HEK293 (cell line): ENCODE data around the gene GABBR2.

Experiments used
- CTCF ChIA-PET: fragments of 350-600 bp; formaldehyde crosslinking; extraction: SDS; loops from one replicate; lab custom pipeline; 2021; ENCODE audit warnings: antibody characterized with exemption; lab: Yijun Ruan, JAX
- POLR2A ChIA-PET: fragments of 300-600 bp; formaldehyde crosslinking; extraction: SDS; loops from one replicate; lab custom pipeline; 2020; ENCODE audit warnings: antibody characterized with exemption, inconsistent platforms; lab: Yijun Ruan, JAX
- H3K27ac ChIP-seq: fragments of 200-500 bp; sonication (Bioruptor generic); 2 replicates; pipeline ENCODE4 v1.5.1; 2014; ENCODE audit warnings: low read depth, low read length, control low read depth, inconsistent platforms; ENCODE audit errors: extremely low read depth
- H3K36me3 ChIP-seq, 2 experiments: fragments of 200-500 bp in 1 of 2; sonication (Bioruptor generic) in 1 of 2; 1 replicate in 1 of 2; 2 replicates in 1 of 2; pipeline ENCODE4 v1.5.1; 2014 to 2017; ENCODE audit warnings: inconsistent platforms in 2 of 2, low read length in 2 of 2; ENCODE audit not compliant: control insufficient read depth in 2 of 2, insufficient read depth in 1 of 2
- H3K4me1 ChIP-seq: fragments of 200-500 bp; sonication (Bioruptor generic); 2 replicates; pipeline ENCODE4 v1.5.1; 2014; ENCODE audit warnings: mild to moderate bottlenecking, low read length, inconsistent platforms; ENCODE audit not compliant: control insufficient read depth, insufficient read depth
- H3K4me3 ChIP-seq: 2 replicates; pipeline ENCODE4 v1.5.1; 2011; ENCODE audit warnings: low read depth, mild to moderate bottlenecking, control low read depth, low read length, moderate library complexity
- H3K9me3 ChIP-seq: fragments of 200-500 bp; sonication (Bioruptor generic); 2 replicates; pipeline ENCODE4 v1.5.1; 2014; ENCODE audit warnings: low read depth, low read length, inconsistent platforms; ENCODE audit not compliant: control insufficient read depth, insufficient read depth
- FEZF1 ChIP-seq: fragments of 450-650 bp; formaldehyde crosslinking; IDR thresholded peaks from 2 replicates; pipeline ENCODE4 v1.5.1; 2016; ENCODE audit warnings: missing biosample characterization, missing genetic modification characterization
- GLIS1 ChIP-seq: fragments of 450-650 bp; formaldehyde crosslinking; IDR thresholded peaks from 2 replicates; pipeline ENCODE4 v1.5.1; 2016; ENCODE audit warnings: missing biosample characterization, missing genetic modification characterization
- KLF8 ChIP-seq: fragments of 450-650 bp; formaldehyde crosslinking; IDR thresholded peaks from 2 replicates; pipeline ENCODE4 v1.5.1; 2016; ENCODE audit warnings: missing biosample characterization, missing genetic modification characterization
- MZF1 ChIP-seq: fragments of 450-650 bp; formaldehyde crosslinking; IDR thresholded peaks from 2 replicates; pipeline ENCODE4 v1.5.1; 2017; ENCODE audit warnings: missing biosample characterization, missing genetic modification characterization, borderline replicate concordance
- SP2 ChIP-seq: fragments of 450-650 bp; formaldehyde crosslinking; IDR thresholded peaks from 2 replicates; pipeline ENCODE4 v1.5.1; 2016; ENCODE audit warnings: missing biosample characterization, missing genetic modification characterization
- ZBTB1 ChIP-seq: fragments of 450-650 bp; formaldehyde crosslinking; IDR thresholded peaks from 2 replicates; pipeline ENCODE4 v1.5.1; 2016; ENCODE audit warnings: missing biosample characterization, missing genetic modification characterization
- ZBTB17 ChIP-seq: fragments of 450-650 bp; formaldehyde crosslinking; IDR thresholded peaks from 2 replicates; pipeline ENCODE4 v1.5.1; 2016; ENCODE audit warnings: missing biosample characterization, missing genetic modification characterization
- ZFHX2 ChIP-seq: fragments of 450-650 bp; formaldehyde crosslinking; conservative IDR thresholded peaks from 2 replicates; pipeline ENCODE4 v1.5.1; 2016; ENCODE audit warnings: missing biosample characterization, missing genetic modification characterization
- ZFP3 ChIP-seq: fragments of 450-650 bp; formaldehyde crosslinking; IDR thresholded peaks from 2 replicates; pipeline ENCODE4 v1.5.1; 2016; ENCODE audit warnings: low read depth, missing biosample characterization, missing genetic modification characterization
- ZNF138 ChIP-seq: fragments of 450-650 bp; formaldehyde crosslinking; IDR thresholded peaks from 2 replicates; pipeline ENCODE4 v1.5.1; 2016; ENCODE audit warnings: missing biosample characterization, missing genetic modification characterization, borderline replicate concordance
- ZNF174 ChIP-seq: fragments of 450-650 bp; formaldehyde crosslinking; IDR thresholded peaks from 2 replicates; pipeline ENCODE4 v1.5.0; 2017; ENCODE audit warnings: missing biosample characterization, mild to moderate bottlenecking, missing genetic modification characterization
- ZNF311 ChIP-seq: fragments of 450-650 bp; formaldehyde crosslinking; IDR thresholded peaks from 2 replicates; pipeline ENCODE4 v1.5.1; 2017; ENCODE audit warnings: missing biosample characterization, missing genetic modification characterization, borderline replicate concordance
- ZNF341 ChIP-seq: fragments of 450-650 bp; formaldehyde crosslinking; IDR thresholded peaks from 2 replicates; pipeline ENCODE4; 2016; ENCODE audit warnings: low read depth, missing biosample characterization, missing genetic modification characterization
- ZNF473 ChIP-seq: fragments of 450-650 bp; formaldehyde crosslinking; IDR thresholded peaks from 2 replicates; pipeline ENCODE4 v1.5.1; 2017; ENCODE audit warnings: missing biosample characterization, missing genetic modification characterization
- ZNF48 ChIP-seq: fragments of 450-650 bp; formaldehyde crosslinking; IDR thresholded peaks from 2 replicates; pipeline ENCODE4 v1.5.1; 2016; ENCODE audit warnings: missing biosample characterization, missing genetic modification characterization
- ZNF701 ChIP-seq: fragments of 450-650 bp; formaldehyde crosslinking; IDR thresholded peaks from 2 replicates; pipeline ENCODE4 v1.5.1; 2016; ENCODE audit warnings: missing biosample characterization, missing genetic modification characterization
- ZNF791 ChIP-seq: fragments of 450-650 bp; formaldehyde crosslinking; IDR thresholded peaks from 2 replicates; pipeline ENCODE4 v1.5.1; 2016; ENCODE audit warnings: missing biosample characterization, missing genetic modification characterization
- ZSCAN16 ChIP-seq: fragments of 450-650 bp; formaldehyde crosslinking; IDR thresholded peaks from 2 replicates; pipeline ENCODE4 v1.5.1; 2016; ENCODE audit warnings: missing biosample characterization, missing genetic modification characterization
- TF ChIP-seq, protein P1 (sequence below): fragments of 450-650 bp; formaldehyde crosslinking; optimal IDR thresholded peaks from 2 replicates; pipeline ENCODE3; 2016; ENCODE audit warnings: missing biosample characterization, mild to moderate bottlenecking, missing genetic modification characterization
- TF ChIP-seq, protein P2 (sequence below): fragments of 450-650 bp; formaldehyde crosslinking; IDR thresholded peaks from 2 replicates; pipeline ENCODE4 v1.5.1; 2017; ENCODE audit warnings: missing biosample characterization, missing genetic modification characterization
- TF ChIP-seq, protein P3 (sequence below): IDR thresholded peaks from 2 replicates; pipeline ENCODE4 v1.6.1; 2011; ENCODE audit warnings: mild to moderate bottlenecking, low read depth, low read length, borderline replicate concordance

GABBR2 gene

DNA sequence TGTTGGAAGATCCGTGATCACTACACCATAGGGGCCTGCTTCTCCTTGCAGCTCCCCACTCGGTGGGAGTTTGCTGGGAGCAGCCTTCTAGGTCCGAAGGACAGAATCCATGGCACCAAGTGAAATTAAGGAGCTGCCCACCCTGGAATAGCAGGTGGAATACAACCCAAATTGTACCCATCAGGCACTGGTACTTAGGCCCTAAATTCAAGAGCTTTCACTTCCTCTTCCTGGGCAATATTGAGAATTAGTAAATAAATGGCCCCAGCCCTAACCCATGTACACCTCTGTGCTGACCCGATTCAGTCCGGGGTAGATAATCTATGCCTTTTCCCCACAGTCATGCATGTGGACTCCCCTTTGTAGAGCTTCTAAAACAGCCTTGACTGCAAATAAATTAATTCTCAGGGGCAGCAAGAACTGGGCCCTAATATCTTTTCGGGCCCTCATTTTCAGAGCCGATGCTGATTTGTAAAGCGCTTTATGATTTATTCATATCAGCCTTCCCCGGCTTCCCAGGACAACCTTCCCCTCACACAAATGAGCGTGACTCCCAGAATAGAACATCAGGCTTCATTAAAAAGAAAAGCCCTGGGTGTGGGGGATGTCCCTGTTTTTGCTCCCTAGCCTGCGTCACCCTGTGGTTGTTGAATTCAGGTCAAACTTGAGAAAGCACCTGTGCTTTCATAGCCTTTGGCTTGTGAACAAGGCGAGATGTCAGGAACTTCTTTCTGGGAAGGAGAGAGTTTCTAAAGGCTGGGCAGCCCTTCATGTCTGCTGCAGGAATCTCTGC, 327.2 kb downstream of the GABBR2 start:
- TF ChIP-seq, protein P1, sequence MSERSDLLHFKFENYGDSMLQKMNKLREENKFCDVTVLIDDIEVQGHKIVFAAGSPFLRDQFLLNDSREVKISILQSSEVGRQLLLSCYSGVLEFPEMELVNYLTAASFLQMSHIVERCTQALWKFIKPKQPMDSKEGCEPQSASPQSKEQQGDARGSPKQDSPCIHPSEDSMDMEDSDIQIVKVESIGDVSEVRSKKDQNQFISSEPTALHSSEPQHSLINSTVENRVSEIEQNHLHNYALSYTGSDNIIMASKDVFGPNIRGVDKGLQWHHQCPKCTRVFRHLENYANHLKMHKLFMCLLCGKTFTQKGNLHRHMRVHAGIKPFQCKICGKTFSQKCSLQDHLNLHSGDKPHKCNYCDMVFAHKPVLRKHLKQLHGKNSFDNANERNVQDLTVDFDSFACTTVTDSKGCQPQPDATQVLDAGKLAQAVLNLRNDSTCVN (tag by site-specific recombination), result no peak
- no peak for TF ChIP-seq FEZF1
- no peak for TF ChIP-seq ZSCAN16 (tag by site-specific recombination)
- TF ChIP-seq, protein P2, sequence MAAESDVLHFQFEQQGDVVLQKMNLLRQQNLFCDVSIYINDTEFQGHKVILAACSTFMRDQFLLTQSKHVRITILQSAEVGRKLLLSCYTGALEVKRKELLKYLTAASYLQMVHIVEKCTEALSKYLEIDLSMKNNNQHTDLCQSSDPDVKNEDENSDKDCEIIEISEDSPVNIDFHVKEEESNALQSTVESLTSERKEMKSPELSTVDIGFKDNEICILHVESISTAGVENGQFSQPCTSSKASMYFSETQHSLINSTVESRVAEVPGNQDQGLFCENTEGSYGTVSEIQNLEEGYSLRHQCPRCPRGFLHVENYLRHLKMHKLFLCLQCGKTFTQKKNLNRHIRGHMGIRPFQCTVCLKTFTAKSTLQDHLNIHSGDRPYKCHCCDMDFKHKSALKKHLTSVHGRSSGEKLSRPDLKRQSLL, result no peak
- no peak for TF ChIP-seq ZNF48 (tag by site-specific recombination)
- TF ChIP-seq, protein P3, sequence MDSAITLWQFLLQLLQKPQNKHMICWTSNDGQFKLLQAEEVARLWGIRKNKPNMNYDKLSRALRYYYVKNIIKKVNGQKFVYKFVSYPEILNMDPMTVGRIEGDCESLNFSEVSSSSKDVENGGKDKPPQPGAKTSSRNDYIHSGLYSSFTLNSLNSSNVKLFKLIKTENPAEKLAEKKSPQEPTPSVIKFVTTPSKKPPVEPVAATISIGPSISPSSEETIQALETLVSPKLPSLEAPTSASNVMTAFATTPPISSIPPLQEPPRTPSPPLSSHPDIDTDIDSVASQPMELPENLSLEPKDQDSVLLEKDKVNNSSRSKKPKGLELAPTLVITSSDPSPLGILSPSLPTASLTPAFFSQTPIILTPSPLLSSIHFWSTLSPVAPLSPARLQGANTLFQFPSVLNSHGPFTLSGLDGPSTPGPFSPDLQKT, result no peak
- no peak for TF ChIP-seq ZNF791 (tag by site-specific recombination)
- no peak for TF ChIP-seq ZBTB1 (tag by site-specific recombination)
- no peak for TF ChIP-seq ZFP3 (tag by site-specific recombination)
- TF ChIP-seq ZFHX2 (tag by site-specific recombination), result no peak
- no peak for TF ChIP-seq ZNF174 (tag by site-specific recombination)
- TF ChIP-seq GLIS1 (tag by site-specific recombination), result no peak
- no peak for TF ChIP-seq KLF8 (tag by site-specific recombination)
- TF ChIP-seq ZNF701, result no peak
- no peak for TF ChIP-seq ZNF341 (tag by site-specific recombination)
- TF ChIP-seq ZNF311 (tag by site-specific recombination), result no peak
- no peaks in the 10 kb centered on the region for H3K9me3 ChIP-seq
- H3K4me3 ChIP-seq, result no peak overlapping the region
- H3K36me3 ChIP-seq, result no peaks in the 10 kb centered on the region
- no peak overlapping the region for H3K27ac ChIP-seq
- CTCF ChIA-PET, result interaction anchor here (0.6 to 0.9 kb wide), 3 partner anchors 10 to 102 kb away, joined by 3 to 4 read pairs (median 3); no protein-coding TSS in a partner anchor
- POLR2A ChIA-PET, result no interaction called here
- H3K4me1 ChIP-seq, result no peaks in the 10 kb centered on the region

DNA sequence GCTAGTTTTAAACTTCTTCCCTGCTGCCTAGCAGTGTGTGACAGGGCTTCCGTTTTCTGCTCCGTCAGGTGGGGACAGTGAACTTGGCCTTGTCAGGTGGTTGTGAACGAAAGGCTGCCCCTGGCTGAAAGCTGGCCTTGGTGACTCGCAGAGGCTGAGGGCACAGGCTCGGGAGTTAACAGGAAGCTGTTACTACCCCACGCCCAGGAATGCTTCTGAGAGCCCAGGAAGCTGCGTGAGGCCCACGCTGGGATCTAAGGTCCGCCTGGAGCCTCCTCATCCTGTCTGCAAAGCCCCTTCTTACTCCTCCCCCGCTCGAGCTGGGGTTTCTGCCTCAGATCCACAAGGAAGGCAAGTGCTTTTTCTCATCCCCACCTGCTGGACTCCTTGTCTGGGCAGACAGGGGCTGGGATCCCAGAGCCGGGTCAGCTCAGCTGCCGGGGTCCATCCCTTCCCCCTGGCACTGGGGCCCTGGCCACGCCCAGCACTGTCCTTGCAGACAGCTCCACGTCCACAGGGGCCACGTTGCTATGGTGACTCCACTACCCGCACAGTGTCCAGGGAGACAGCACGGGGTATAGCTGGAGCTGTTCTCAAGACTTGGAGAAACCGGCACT, 328.6 kb downstream of the GABBR2 start:
- POLR2A ChIA-PET, result no interaction called here
- H3K27ac ChIP-seq, result no peak overlapping the region
- no peaks in the 10 kb centered on the region for H3K9me3 ChIP-seq
- no peaks in the 10 kb centered on the region for H3K4me1 ChIP-seq
- TF ChIP-seq, protein P1 (tag by site-specific recombination), result no peak
- no peak for TF ChIP-seq SP2 (tag by site-specific recombination)
- no peak for TF ChIP-seq ZBTB17 (tag by site-specific recombination)
- TF ChIP-seq ZNF138 (tag by site-specific recombination), result no peak
- TF ChIP-seq ZNF473 (tag by site-specific recombination), result no peak
- TF ChIP-seq MZF1, result no peak
- CTCF ChIA-PET, result interaction anchor here (0.8 to 1.2 kb wide), 3 partner anchors 50 to 157 kb away, joined by 3 read pairs; no protein-coding TSS in a partner anchor
- no peak overlapping the region for H3K4me3 ChIP-seq
- no peaks in the 10 kb centered on the region for H3K36me3 ChIP-seq
